HCT116 (cell line): ENCODE measurements around the gene FUNDC2. TPM values are rescaled to one million over a fixed set of nuclear protein-coding genes. Genes with fewer than 3 reads are reported as not detected.

Experiments used
- ATAC-seq: fragments of 200-7000 bp; cut with Tn5 transposase; 2 replicates; pipeline ENCODE4 v1.9.1; 2020; ENCODE audit warnings: mild to moderate bottlenecking, moderate library complexity
- BruUV-seq: library from RNA; stranded (reverse); fragments of 400-500 nt; replicated peaks from 2 replicates; lab custom pipeline; 2021; lab: Mats Ljungman, UMichigan
- CTCF ChIA-PET: fragments of 300-600 bp; sonication (Branson Sonifier 250); formaldehyde crosslinking; loops from one replicate; lab custom pipeline; 2021; ENCODE audit warnings: antibody characterized with exemption; lab: Charles Lee
- POLR2A ChIA-PET: fragments of 300-600, 350-600 bp; sonication (Branson Sonifier 250); formaldehyde crosslinking; loops from one replicate; lab custom pipeline; 2021; ENCODE audit warnings: antibody characterized with exemption; lab: Charles Lee
- RAD21 ChIA-PET, 2 experiments: fragments of 300-600 bp; sonication (Branson Sonifier 250); formaldehyde crosslinking; loops; one replicate each; lab custom pipeline; 2023; ENCODE audit warnings: low total read pairs in 2 of 2; ENCODE audit not compliant: uncharacterized antibody in 2 of 2, unreplicated experiment in 2 of 2, low non-redundant PET in 1 of 2; lab: Charles Lee
- DNase-seq: peaks from one replicate; pipeline ENCODE4 v3.0.0-alpha.2; 2010; ENCODE audit warnings: low read depth, low spot score
- H2AFZ ChIP-seq: fragments of 200-600 bp; shearing (Covaris generic), sonication (generic); 2 replicates; pipeline ENCODE4 v1.6.1; 2017; ENCODE audit warnings: low read depth, mixed run types, mixed read lengths, antibody characterized with exemption, low read length; ENCODE audit not compliant: poor library complexity, severe bottlenecking
- H3K27ac ChIP-seq: 2 replicates; pipeline ENCODE4 v1.5.1; 2012; ENCODE audit warnings: low read depth, low read length
- H3K27me3 ChIP-seq: fragments of 200-600 bp; sonication (generic); 2 replicates; pipeline ENCODE4 v1.6.1; 2016; ENCODE audit warnings: mixed run types, low read length, mixed read lengths; ENCODE audit not compliant: insufficient read depth
- H3K36me3 ChIP-seq, 2 experiments: fragments of 200-500 bp in 1 of 2; fragments of 200-600 bp in 1 of 2; sonication (Bioruptor generic) in 1 of 2; sonication (generic) in 1 of 2; 2 replicates each; pipeline versions ENCODE4 v1.5.1 to v1.6.1; 2014 to 2016; ENCODE audit warnings: low read length in 2 of 2, inconsistent platforms in 1 of 2, mixed read lengths in 1 of 2, mixed run types in 1 of 2; ENCODE audit not compliant: insufficient read depth in 2 of 2, control insufficient read depth in 1 of 2
- H3K4me1 ChIP-seq, 2 experiments: fragments of 200-600 bp in 1 of 2; sonication (generic) in 1 of 2; 2 replicates each; pipeline versions ENCODE4 v1.5.1 to v1.6.1; 2012 to 2017; ENCODE audit warnings: low read length in 2 of 2, inconsistent platforms in 1 of 2, mild to moderate bottlenecking in 1 of 2, mixed read lengths in 1 of 2, mixed run types in 1 of 2, moderate library complexity in 1 of 2; ENCODE audit not compliant: insufficient read depth in 2 of 2, control insufficient read depth in 1 of 2
- H3K4me2 ChIP-seq: fragments of 200-600 bp; sonication (generic); 2 replicates; pipeline ENCODE4 v1.6.1; 2017; ENCODE audit warnings: mixed run types, low read length, mixed read lengths
- H3K4me3 ChIP-seq, 2 experiments: fragments of 200-600 bp in 1 of 2; sonication (generic) in 1 of 2; replicated peaks in 1 of 2; 2 replicates each; pipeline ENCODE4 v1.5.1; 2011 to 2016; ENCODE audit warnings: low read length in 2 of 2, control low read depth in 1 of 2, low read depth in 1 of 2, mild to moderate bottlenecking in 1 of 2, mixed read lengths in 1 of 2, mixed run types in 1 of 2
- H3K79me2 ChIP-seq: fragments of 200-600 bp; sonication (generic); 2 replicates; pipeline ENCODE4 v1.6.1; 2017; ENCODE audit warnings: mild to moderate bottlenecking, mixed run types, low read length, moderate library complexity, mixed read lengths; ENCODE audit not compliant: insufficient read depth
- H3K9ac ChIP-seq: fragments of 200-600 bp; sonication (generic); 2 replicates; pipeline ENCODE4 v1.6.1; 2016; ENCODE audit warnings: low read length, mixed read lengths
- H3K9me2 ChIP-seq: fragments of 200-600 bp; sonication (generic), shearing (Covaris generic); 2 replicates; pipeline ENCODE4 v1.6.1; 2017; ENCODE audit warnings: mixed run types, mild to moderate bottlenecking, moderate library complexity; ENCODE audit not compliant: insufficient read depth
- H3K9me3 ChIP-seq, 2 experiments: fragments of 200-500 bp in 1 of 2; fragments of 200-600 bp in 1 of 2; sonication (Bioruptor generic) in 1 of 2; sonication (generic) in 1 of 2; 2 replicates each; pipeline ENCODE4 v1.6.1; 2014 to 2017; ENCODE audit warnings: low read length in 2 of 2, mixed read lengths in 2 of 2, inconsistent platforms in 1 of 2, low read depth in 1 of 2, mild to moderate bottlenecking in 1 of 2, mixed run types in 1 of 2, moderate library complexity in 1 of 2; ENCODE audit not compliant: control insufficient read depth in 1 of 2, insufficient read depth in 1 of 2
- H4K20me1 ChIP-seq: fragments of 200-600 bp; sonication (generic), shearing (Covaris generic); 2 replicates; pipeline ENCODE4 v1.6.1; 2017; ENCODE audit warnings: mixed run types, mild to moderate bottlenecking, moderate library complexity; ENCODE audit not compliant: insufficient read depth
- CBX3 ChIP-seq: IDR thresholded peaks from 2 replicates; pipeline ENCODE4 v1.6.1; 2012; ENCODE audit warnings: low read depth
- EGR1 ChIP-seq: IDR thresholded peaks from 2 replicates; pipeline ENCODE4 v1.6.1; 2012; ENCODE audit warnings: low read depth
- ELF1 ChIP-seq: IDR thresholded peaks from 2 replicates; pipeline ENCODE4 v1.6.1; 2012; ENCODE audit warnings: low read depth, borderline replicate concordance
- POLR2AphosphoS5 ChIP-seq: IDR thresholded peaks from 2 replicates; pipeline ENCODE4 v1.6.1; 2011; ENCODE audit warnings: mild to moderate bottlenecking, low read depth, low read length, moderate library complexity
- SP1 ChIP-seq: IDR thresholded peaks from 2 replicates; pipeline ENCODE4 v1.6.1; 2012; ENCODE audit warnings: low read depth
- SRF ChIP-seq: IDR thresholded peaks from 2 replicates; pipeline ENCODE4 v1.6.1; 2012; ENCODE audit warnings: low read depth
- TCF7L2 ChIP-seq: IDR thresholded peaks from 2 replicates; pipeline ENCODE4 v1.7.0; 2011; ENCODE audit warnings: borderline replicate concordance, inconsistent platforms; ENCODE audit not compliant: insufficient read depth, insufficient read length; ENCODE audit errors: extremely low read depth
- ZFX ChIP-seq: fragments of 450-650 bp; IDR thresholded peaks from 2 replicates; pipeline ENCODE4 v1.6.1; 2017
- intact Hi-C: fragments of 100-400 bp; cut with micrococcal nuclease; formaldehyde crosslinking; loops from 2 replicates; pipeline ENCODE4 v1.10.0; 2022
- total RNA-seq: library from RNA; stranded (reverse); gene quantifications from one replicate; pipeline ENCODE4 v1.2.1, GENCODE V29; 2021; ENCODE audit not compliant: unreplicated experiment
- TF ChIP-seq, protein P1 (sequence below): IDR thresholded peaks from 2 replicates; pipeline ENCODE4 v1.6.1; 2012; ENCODE audit warnings: low read depth
- TF ChIP-seq, protein P2 (sequence below): IDR thresholded peaks from 2 replicates; pipeline ENCODE4 v1.6.1; 2012

The FUNDC2 gene
- total RNA-seq, 1 experiment from 2014 or later, result 32.5 TPM

DNA sequence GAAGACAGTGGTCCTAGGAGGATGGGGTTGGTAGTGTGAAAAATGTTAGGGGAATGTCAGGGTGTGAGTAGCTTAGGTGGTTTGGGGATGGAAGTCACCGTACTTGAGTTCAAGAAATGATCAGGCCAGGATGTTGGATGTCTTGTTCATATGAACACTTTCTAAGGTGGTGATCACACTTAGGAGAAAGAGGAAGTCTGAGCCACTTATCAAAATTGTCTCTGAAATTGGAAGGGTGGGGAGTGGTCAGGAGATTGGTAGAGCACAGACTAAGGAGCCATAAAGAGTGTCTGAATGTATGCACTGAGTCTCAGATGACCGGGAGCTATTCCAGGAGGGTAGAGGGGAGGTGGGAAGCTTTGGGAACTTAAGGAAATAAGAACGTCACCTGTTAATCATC lies 27.0 kb downstream of the FUNDC2 start:
- CTCF ChIA-PET, result no interaction called here
- RAD21 ChIA-PET, result no interaction called here
- Histone ChIP-seq H2AFZ (no peak overlapping the region), H3K4me2 (no peak overlapping the region), H3K27ac (no peak overlapping the region), H3K9me2 (no peaks in the 10 kb centered on the region), H3K9me3 (no peaks in the 10 kb centered on the region)
- TF ChIP-seq, protein P1, sequence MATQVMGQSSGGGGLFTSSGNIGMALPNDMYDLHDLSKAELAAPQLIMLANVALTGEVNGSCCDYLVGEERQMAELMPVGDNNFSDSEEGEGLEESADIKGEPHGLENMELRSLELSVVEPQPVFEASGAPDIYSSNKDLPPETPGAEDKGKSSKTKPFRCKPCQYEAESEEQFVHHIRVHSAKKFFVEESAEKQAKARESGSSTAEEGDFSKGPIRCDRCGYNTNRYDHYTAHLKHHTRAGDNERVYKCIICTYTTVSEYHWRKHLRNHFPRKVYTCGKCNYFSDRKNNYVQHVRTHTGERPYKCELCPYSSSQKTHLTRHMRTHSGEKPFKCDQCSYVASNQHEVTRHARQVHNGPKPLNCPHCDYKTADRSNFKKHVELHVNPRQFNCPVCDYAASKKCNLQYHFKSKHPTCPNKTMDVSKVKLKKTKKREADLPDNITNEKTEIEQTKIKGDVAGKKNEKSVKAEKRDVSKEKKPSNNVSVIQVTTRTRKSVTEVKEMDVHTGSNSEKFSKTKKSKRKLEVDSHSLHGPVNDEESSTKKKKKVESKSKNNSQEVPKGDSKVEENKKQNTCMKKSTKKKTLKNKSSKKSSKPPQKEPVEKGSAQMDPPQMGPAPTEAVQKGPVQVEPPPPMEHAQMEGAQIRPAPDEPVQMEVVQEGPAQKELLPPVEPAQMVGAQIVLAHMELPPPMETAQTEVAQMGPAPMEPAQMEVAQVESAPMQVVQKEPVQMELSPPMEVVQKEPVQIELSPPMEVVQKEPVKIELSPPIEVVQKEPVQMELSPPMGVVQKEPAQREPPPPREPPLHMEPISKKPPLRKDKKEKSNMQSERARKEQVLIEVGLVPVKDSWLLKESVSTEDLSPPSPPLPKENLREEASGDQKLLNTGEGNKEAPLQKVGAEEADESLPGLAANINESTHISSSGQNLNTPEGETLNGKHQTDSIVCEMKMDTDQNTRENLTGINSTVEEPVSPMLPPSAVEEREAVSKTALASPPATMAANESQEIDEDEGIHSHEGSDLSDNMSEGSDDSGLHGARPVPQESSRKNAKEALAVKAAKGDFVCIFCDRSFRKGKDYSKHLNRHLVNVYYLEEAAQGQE, result no peak
- TF ChIP-seq, all 23 proteins: peak for 0
- H3K9ac ChIP-seq, result no peak overlapping the region
- POLR2A ChIA-PET, result no interaction called here
- H3K36me3 ChIP-seq, result no peaks in the 10 kb centered on the region
- DNase-seq (no peak), ATAC-seq (no peak)
- H3K4me1 ChIP-seq, result peaks cover 2 to 9% of the 10 kb centered on the region in 2 experiments; a peak in 1 of 4 replicates
- H3K27me3 ChIP-seq, result no peaks in the 10 kb centered on the region
- intact Hi-C loops, result no loop called here
- H3K79me2 ChIP-seq, result no peaks in the 10 kb centered on the region
- H3K4me3 ChIP-seq, result no peak overlapping the region
- no peaks in the 10 kb centered on the region for H4K20me1 ChIP-seq
- no TSS peak for BruUV-seq

- ATAC-seq (no peak), DNase-seq (no peak)
- intact Hi-C loops, result no loop called here
- no TSS peak for BruUV-seq
- Histone ChIP-seq H3K36me3 (no peaks in the 10 kb centered on the region), H3K9me3 (no peaks in the 10 kb centered on the region), H3K4me3 (no peak overlapping the region), H3K4me2 (no peak overlapping the region), H3K9me2 (no peaks in the 10 kb centered on the region), H3K9ac (no peak overlapping the region), H3K27ac (no peak overlapping the region), H3K4me1 (peaks cover 2 to 9% of the 10 kb centered on the region in 2 experiments; a peak in 1 of 4 replicates), H4K20me1 (no peaks in the 10 kb centered on the region), H3K79me2 (no peaks in the 10 kb centered on the region), H3K27me3 (no peaks in the 10 kb centered on the region), H2AFZ (no peak overlapping the region)
- ChIA-PET RAD21 (no interaction called here), POLR2A (no interaction called here), CTCF (no interaction called here)
- no peak for TF ChIP-seq POLR2AphosphoS5
- TF ChIP-seq ZFX, result no peak
- no peak for TF ChIP-seq ELF1
- TF ChIP-seq, protein P2, sequence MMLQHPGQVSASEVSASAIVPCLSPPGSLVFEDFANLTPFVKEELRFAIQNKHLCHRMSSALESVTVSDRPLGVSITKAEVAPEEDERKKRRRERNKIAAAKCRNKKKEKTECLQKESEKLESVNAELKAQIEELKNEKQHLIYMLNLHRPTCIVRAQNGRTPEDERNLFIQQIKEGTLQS, result no peak
- TF ChIP-seq SRF, result no peak
- no peak for TF ChIP-seq CBX3
- no peak for TF ChIP-seq SP1
- no peak for TF ChIP-seq EGR1
- TF ChIP-seq, protein P1, result no peak
- no peak for TF ChIP-seq TCF7L2
These were observed 27.6 kb downstream of the FUNDC2 start for GRCh38 chrX:155054255-155054654.
